WTC11 (cell line): ENCODE results near the gene B3GAT2. TPM values are rescaled to one million over a fixed set of nuclear protein-coding genes. Genes with fewer than 3 reads are reported as not detected.

Source experiments
- ATF1 ChIP-seq: sonication (generic); formaldehyde crosslinking; IDR thresholded peaks from 2 replicates; pipeline ENCODE4 v1.8.1; 2023; ENCODE audit warnings: mild to moderate bottlenecking, moderate library complexity, missing genetic modification reagents
- CDX4 ChIP-seq: fragments of 250-450 bp; sonication (Bioruptor Pico); IDR thresholded peaks from 2 replicates; pipeline ENCODE4 v1.9.0; 2021; ENCODE audit warnings: moderate library complexity, mild to moderate bottlenecking, inconsistent platforms, borderline replicate concordance
- ERG ChIP-seq: fragments of 250-450 bp; sonication (Bioruptor Pico); IDR thresholded peaks from 2 replicates; pipeline ENCODE4 v1.8.0; 2021; ENCODE audit warnings: mild to moderate bottlenecking
- ESRRA ChIP-seq: sonication (generic); formaldehyde crosslinking; IDR thresholded peaks from 2 replicates; pipeline ENCODE4 v1.8.1; 2022; ENCODE audit warnings: mild to moderate bottlenecking, missing genetic modification reagents, borderline replicate concordance
- ETV6 ChIP-seq: sonication (generic); formaldehyde crosslinking; IDR thresholded peaks from 2 replicates; pipeline ENCODE4 v1.8.1; 2022; ENCODE audit warnings: mild to moderate bottlenecking, missing genetic modification reagents
- FOXK1 ChIP-seq: sonication (generic); formaldehyde crosslinking; IDR thresholded peaks from 2 replicates; pipeline ENCODE4 v1.8.0; 2022; ENCODE audit warnings: mild to moderate bottlenecking, moderate library complexity, missing genetic modification reagents
- FOXP1 ChIP-seq: sonication (generic); formaldehyde crosslinking; IDR thresholded peaks from 2 replicates; pipeline ENCODE4 v1.8.0; 2022; ENCODE audit warnings: missing genetic modification reagents, mild to moderate bottlenecking, moderate library complexity, borderline replicate concordance
- GTF2I ChIP-seq: fragments of 250-450 bp; sonication (Bioruptor Pico); conservative IDR thresholded peaks from 2 replicates; pipeline ENCODE4 v1.4.0; 2021; ENCODE audit warnings: mild to moderate bottlenecking
- MXD4 ChIP-seq: fragments of 250-450 bp; sonication (Bioruptor Pico); IDR thresholded peaks from 2 replicates; pipeline ENCODE4 v1.8.0; 2021; ENCODE audit warnings: mild to moderate bottlenecking, moderate library complexity, borderline replicate concordance
- PRDM15 ChIP-seq: sonication (generic); formaldehyde crosslinking; IDR thresholded peaks from 2 replicates; pipeline ENCODE4 v1.8.0; 2022; ENCODE audit warnings: missing genetic modification reagents
- STAT6 ChIP-seq: sonication (generic); formaldehyde crosslinking; conservative IDR thresholded peaks from 2 replicates; pipeline ENCODE4 v1.8.1; 2023; ENCODE audit warnings: mild to moderate bottlenecking, low read depth, missing genetic modification reagents, moderate library complexity
- ZNF138 ChIP-seq: sonication (generic); formaldehyde crosslinking; conservative IDR thresholded peaks from 2 replicates; pipeline ENCODE4 v1.8.1; 2022; ENCODE audit warnings: mild to moderate bottlenecking, moderate library complexity, missing genetic modification reagents
- ZNF232 ChIP-seq: sonication (generic); formaldehyde crosslinking; IDR thresholded peaks from 2 replicates; pipeline ENCODE4 v1.8.0; 2022; ENCODE audit warnings: mild to moderate bottlenecking, missing genetic modification reagents
- ZNF396 ChIP-seq: fragments of 250-450 bp; sonication (Bioruptor Pico); IDR thresholded peaks from 2 replicates; pipeline ENCODE4 v1.8.0; 2021; ENCODE audit warnings: mild to moderate bottlenecking, moderate library complexity, borderline replicate concordance
- ZNF512 ChIP-seq: sonication (generic); formaldehyde crosslinking; IDR thresholded peaks from 2 replicates; pipeline ENCODE4 v1.8.1; 2022; ENCODE audit warnings: missing genetic modification reagents, borderline replicate concordance
- ZNF532 ChIP-seq: fragments of 250-450 bp; sonication (Bioruptor Pico); IDR thresholded peaks from 2 replicates; pipeline ENCODE4 v1.9.0; 2021; ENCODE audit warnings: mild to moderate bottlenecking, borderline replicate concordance
- ZSCAN18 ChIP-seq: fragments of 250-450 bp; sonication (Bioruptor Pico); IDR thresholded peaks from 2 replicates; pipeline ENCODE4 v2.1.2; 2022; ENCODE audit warnings: mild to moderate bottlenecking, moderate library complexity
- total RNA-seq: library from RNA; stranded (reverse); gene quantifications from 3 replicates; pipeline ENCODE4 v1.2.3, GENCODE V29; 2021

Gene B3GAT2
- total RNA-seq, 1 experiment from 2014 or later: 0.70 TPM

- TF ChIP-seq PRDM15 (CRISPR knock-in tag) (no peak), ZSCAN18 (CRISPR knock-in tag) (no peak), GTF2I (no peak), CDX4 (CRISPR knock-in tag) (no peak), ESRRA (peak; percentile 94; the same call in 1 of the 2 replicates), ZNF512 (CRISPR knock-in tag) (no peak), ETV6 (CRISPR knock-in tag) (peak; percentile 93), ZNF232 (CRISPR knock-in tag) (0 out of 2 replicates have a peak, but pooled peaks have one; percentile 49), MXD4 (no peak), ERG (no peak), ZNF138 (CRISPR knock-in tag) (peak; percentile 78; the same call in 1 of the 2 replicates), STAT6 (CRISPR knock-in tag) (no peak), ZNF532 (no peak), FOXP1 (CRISPR knock-in tag) (peak; percentile 97), ATF1 (CRISPR knock-in tag) (peak; percentile 85), FOXK1 (CRISPR knock-in tag) (peak; percentile 79), ZNF396 (no peak)
- TF ChIP-seq, all 79 proteins: peak for 35
These were observed 1.2 kb downstream of the B3GAT2 start (continued) for GRCh38 chr6:70955441-70956190.
